Measurements from ENCODE around the gene TENT5A.

The TENT5A gene

GRCh38 chr6:81773887-81774286 is 21.4 kb upstream of the TENT5A start:
- no peaks in the 10 kb centered on the region for H3K79me2 ChIP-seq
- no peak overlapping the region for H2AFZ ChIP-seq
- H3K4me2 ChIP-seq (ENCODE audit: low read length): no peak overlapping the region
- H3K36me3 ChIP-seq (ENCODE audit: control insufficient read depth, insufficient read depth, low read length): no peaks in the 10 kb centered on the region
- H3K9me3 ChIP-seq (ENCODE audit: control insufficient read depth, low read length): no peaks in the 10 kb centered on the region
- no peak overlapping the region for H3K27ac ChIP-seq
- H3K4me3 ChIP-seq (ENCODE audit: low read depth, low read length): no peak overlapping the region
- no peak overlapping the region for H3K9ac ChIP-seq
- H3K27me3 ChIP-seq (ENCODE audit: control insufficient read depth, insufficient read depth, low read length): no peaks in the 10 kb centered on the region
- no peak for TF ChIP-seq CTCF (IDR thresholded peaks at IDR 0.05)
- peaks cover 5% of the 10 kb centered on the region for H3K4me1 ChIP-seq

GRCh38 chr6:81772741-81773140 is 20.3 kb upstream of the TENT5A start:
- Histone ChIP-seq H3K9me3 (ENCODE audit: control insufficient read depth, low read length) (no peaks in the 10 kb centered on the region), H3K4me2 (ENCODE audit: low read length) (no peak overlapping the region), H3K27ac (no peak overlapping the region), H3K79me2 (no peaks in the 10 kb centered on the region), H3K36me3 (ENCODE audit: control insufficient read depth, insufficient read depth, low read length) (no peaks in the 10 kb centered on the region), H3K27me3 (ENCODE audit: control insufficient read depth, insufficient read depth, low read length) (no peaks in the 10 kb centered on the region), H2AFZ (no peak overlapping the region), H3K4me1 (peaks cover 5% of the 10 kb centered on the region), H3K4me3 (ENCODE audit: low read depth, low read length) (no peak overlapping the region), H3K9ac (no peak overlapping the region)
- no peak for TF ChIP-seq CTCF (IDR thresholded peaks at IDR 0.05)

GRCh38 chr6:81771097-81771496 is 18.6 kb upstream of the TENT5A start:
- Histone ChIP-seq H3K9me3 (ENCODE audit: control insufficient read depth, low read length) (no peaks in the 10 kb centered on the region), H3K27me3 (ENCODE audit: control insufficient read depth, insufficient read depth, low read length) (no peaks in the 10 kb centered on the region), H3K4me3 (ENCODE audit: low read depth, low read length) (no peak overlapping the region), H3K9ac (no peak overlapping the region), H3K4me1 (peaks cover 10% of the 10 kb centered on the region), H3K36me3 (ENCODE audit: control insufficient read depth, insufficient read depth, low read length) (no peaks in the 10 kb centered on the region), H3K27ac (no peak overlapping the region), H3K79me2 (no peaks in the 10 kb centered on the region), H3K4me2 (ENCODE audit: low read length) (no peak overlapping the region), H2AFZ (no peak overlapping the region)
- TF ChIP-seq CTCF (IDR thresholded peaks at IDR 0.05): no peak

GRCh38 chr6:81770381-81770780 is 17.9 kb upstream of the TENT5A start:
- H3K79me2 ChIP-seq: no peaks in the 10 kb centered on the region
- H3K4me2 ChIP-seq (ENCODE audit: low read length): no peak overlapping the region

More at GRCh38 chr6:81770381-81770780, 17.9 kb upstream of the TENT5A start:
- H2AFZ ChIP-seq: peak overlapping the region; percentile 45
- no peaks in the 10 kb centered on the region for H3K9me3 ChIP-seq (ENCODE audit: control insufficient read depth, low read length)
- H3K27me3 ChIP-seq (ENCODE audit: control insufficient read depth, insufficient read depth, low read length): no peaks in the 10 kb centered on the region
- no peak overlapping the region for H3K9ac ChIP-seq
- no peaks in the 10 kb centered on the region for H3K36me3 ChIP-seq (ENCODE audit: control insufficient read depth, insufficient read depth, low read length)
- TF ChIP-seq CTCF (IDR thresholded peaks at IDR 0.05): no peak
- no peak overlapping the region for H3K27ac ChIP-seq
- peaks cover 10% of the 10 kb centered on the region for H3K4me1 ChIP-seq
- H3K4me3 ChIP-seq (ENCODE audit: low read depth, low read length): no peak overlapping the region

All from parathyroid adenoma (tissue), 2 donors.